ENCODE results near the gene OSBPL10. TPM values are rescaled to one million over a fixed set of nuclear protein-coding genes. Genes with fewer than 3 reads are reported as not detected.

Gene OSBPL10
- polyA plus RNA-seq, 10 donors: 8.2 to 14.1 (median 9.7) TPM

DNA sequence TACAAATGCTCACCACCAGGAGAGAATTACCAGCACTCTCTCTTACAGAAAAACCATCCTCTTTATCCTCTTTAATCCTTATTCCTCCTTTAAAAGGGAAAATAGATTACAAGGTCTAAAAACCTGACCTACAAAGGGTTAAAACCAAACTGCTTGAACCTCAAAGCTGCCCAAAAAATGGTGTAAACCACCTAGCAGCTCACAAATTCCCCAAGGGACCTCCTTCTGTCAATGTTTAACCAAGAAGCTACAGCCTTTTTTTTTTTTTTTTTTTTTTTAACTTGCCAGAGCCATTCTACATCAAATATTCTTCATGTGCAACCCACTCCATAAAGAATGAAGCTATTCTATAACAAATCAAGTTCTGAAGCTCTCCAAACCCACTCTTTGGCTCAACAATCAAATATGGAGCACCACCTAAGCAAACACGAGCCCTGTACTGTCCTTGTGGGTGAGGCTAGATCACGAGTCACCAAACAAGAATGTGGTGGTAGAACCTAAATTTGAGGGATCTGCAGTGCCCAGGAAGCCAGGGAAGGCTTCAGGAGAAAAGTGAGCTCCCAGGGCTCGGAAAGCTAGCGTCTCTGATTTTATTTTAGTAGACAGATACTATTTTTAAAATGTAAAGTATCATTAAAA, 20.1 kb downstream of the OSBPL10 start:
- no peak for DNase-seq

DNA sequence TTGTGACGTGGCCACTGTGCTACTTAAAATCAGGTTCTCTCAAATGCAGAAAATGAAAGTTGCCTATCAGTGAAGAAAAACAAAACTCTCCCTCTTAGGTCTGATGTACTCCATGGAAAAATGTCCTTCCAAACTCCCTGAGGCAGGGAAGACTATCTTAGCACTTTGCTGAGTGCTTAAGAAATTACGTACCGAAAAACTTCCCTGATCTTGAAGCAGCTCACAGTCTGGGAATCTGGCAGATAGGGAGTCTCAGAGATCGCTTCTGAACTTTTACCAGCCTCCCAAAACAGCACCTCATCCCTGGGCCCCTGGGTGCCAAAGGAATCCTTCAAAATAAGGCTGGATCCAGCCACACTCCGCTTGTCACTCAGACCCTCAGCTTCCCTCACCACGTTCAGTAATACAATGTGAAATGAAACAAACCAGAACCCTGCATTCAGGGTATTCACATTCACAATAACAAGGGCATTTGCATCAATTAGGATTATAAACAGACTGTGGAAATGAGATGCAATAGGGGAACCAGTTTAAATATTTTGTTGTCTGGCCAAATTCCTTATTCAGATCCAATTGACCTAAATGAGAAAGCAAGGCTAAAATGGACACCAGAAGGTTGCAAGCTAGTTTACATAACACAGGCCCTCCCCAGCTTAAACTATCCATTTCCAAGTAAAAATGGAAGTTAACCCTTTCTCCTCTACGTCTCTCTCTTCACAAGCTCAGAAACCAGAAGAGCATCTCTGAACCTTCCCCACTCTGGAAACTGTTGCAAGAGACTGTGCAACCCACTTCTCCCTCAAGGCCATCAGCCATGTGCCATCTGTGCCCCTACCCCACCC, 20.9 kb downstream of the OSBPL10 start:
- DNase-seq: peak in 1 of 3 donors; percentile 78

DNA sequence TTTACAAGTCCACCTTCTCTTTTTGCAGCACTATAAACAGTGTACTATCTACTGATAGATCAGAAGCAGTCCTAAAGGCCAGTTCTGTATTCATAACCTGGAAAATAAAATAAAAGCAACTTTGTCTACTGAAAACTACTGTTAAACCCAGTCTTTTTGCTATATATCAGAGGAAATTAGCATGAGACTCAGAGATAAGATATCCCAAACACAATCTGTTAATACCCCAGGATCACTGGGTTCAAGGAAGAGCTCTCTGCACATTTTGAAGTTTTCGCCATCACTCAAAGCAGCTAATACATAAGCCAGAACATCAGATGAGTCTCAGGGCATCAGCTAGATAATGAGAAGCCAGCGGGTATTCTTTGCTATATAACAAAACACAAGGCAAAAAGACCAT, 21.8 kb downstream of the OSBPL10 start:
- no peak for DNase-seq

DNA sequence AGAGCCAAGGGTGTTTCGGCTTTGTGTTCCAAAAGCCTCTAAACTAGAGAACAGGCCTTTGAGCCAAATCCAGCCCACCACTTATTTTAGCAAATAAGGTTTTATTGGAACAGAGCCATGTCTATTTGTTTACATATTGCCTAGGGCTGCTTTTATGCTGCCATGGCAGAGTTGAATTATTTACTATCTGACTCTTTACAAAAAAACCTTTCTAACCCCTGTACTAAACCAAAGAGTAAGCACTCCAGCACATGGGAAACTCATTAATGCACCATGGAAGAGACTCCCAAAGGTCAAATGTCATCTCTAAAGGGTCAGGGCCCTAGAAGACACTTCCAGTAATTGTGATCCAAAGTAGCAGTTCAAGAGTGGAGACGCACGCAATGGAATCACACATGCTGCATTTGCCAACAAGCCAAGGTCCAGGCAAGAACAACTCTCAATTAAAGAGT, 22.3 kb downstream of the OSBPL10 start:
- peak in 1 of 3 donors; percentile 81 for DNase-seq

DNA sequence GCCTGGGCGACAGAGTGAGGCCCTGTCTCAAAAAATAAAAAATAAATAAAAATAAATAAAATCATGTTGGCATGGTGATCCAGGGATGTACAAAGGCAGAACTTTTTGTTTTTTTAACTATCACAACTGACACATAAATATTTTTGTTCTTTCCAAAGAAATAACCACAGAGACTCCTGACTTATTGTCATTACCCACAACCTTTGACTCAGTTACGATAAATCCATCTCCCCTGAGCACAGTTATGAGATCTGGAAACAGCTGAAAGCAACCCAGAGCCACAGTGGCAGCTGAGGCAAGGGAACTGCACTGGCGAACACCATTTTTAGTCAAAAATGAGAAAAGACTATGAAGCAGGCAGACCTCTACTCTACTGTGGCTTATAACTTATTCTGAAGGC, 24.0 kb downstream of the OSBPL10 start:
- DNase-seq: no peak

DNA sequence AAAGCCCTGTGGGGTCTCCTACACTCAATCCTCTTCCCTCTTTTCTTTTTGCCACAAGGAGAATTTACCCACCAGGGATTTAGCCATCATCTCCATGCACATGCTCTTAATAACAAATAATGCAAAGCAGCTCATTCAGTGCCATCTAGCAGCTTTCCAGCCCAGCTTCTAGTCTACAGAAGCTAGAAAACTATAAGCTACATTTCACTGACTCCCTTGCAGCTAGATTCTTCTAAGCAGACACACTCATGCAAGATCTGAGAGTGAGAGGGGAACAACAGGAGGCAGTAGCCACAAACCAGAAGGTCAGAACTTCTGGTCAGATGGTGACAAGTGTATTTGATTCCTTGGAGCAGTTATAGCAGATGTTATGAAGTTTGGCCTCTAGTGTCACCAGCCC, 25.5 kb downstream of the OSBPL10 start:
- DNase-seq: no peak

DNA sequence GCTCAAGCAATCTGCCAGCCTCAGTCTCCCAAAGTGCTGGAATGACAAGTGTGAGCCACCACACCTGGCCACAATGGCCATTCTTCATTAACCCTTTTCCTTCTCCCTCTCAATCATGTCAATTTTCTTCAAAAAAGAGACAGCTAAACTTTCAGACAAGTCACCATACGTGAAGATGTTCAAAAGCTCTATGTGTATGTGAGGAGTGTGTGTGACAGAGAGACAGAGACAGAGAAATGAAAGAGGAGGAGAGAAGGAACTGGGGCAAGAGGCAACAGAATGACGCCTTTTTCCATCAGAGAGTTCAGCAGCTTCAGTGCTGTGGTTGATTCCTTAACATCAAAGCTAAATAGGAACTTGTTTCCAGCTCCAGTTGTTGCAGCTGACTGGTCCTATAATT, 27.4 kb downstream of the OSBPL10 start:
- DNase-seq: no peak

DNA sequence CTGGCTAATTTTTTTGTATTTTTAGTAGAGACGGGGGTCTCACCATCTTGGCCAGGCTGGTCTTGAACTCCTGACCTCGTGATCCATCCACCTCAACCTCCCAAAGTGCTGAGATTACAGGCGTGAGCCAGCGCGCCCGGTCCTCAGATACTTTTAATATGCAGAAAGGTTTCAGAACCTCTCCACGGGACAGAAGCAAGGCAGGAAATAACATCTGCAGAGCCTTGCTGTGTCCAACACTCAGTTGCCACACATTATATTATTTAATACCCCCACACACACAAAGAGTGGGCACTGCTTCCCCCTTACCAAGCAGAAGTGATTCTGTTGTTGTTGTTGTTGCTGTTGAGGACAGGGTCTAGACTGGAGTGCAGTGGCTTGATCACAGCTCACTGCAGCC, 28.0 kb downstream of the OSBPL10 start:
- DNase-seq: no peak

DNA sequence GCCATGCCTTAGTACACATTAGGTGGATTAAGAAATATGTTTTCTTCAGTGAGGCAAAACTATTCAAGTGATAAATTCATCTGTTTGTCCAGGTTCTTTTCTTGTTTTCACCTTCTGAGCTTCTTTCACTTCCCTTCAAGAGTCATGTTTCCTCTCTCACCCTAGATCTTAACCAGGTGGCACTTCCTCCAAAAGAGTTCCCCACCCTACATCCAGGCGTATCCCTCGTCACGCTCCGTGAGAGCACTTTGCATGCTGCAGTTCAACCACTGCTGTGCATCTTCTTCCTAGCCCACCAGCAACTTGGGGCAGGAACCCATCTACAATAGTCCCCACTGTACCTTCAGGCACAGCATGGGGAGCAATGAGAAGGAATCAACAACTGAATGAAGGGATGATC, 28.9 kb downstream of the OSBPL10 start:
- no peak for DNase-seq

DNA sequence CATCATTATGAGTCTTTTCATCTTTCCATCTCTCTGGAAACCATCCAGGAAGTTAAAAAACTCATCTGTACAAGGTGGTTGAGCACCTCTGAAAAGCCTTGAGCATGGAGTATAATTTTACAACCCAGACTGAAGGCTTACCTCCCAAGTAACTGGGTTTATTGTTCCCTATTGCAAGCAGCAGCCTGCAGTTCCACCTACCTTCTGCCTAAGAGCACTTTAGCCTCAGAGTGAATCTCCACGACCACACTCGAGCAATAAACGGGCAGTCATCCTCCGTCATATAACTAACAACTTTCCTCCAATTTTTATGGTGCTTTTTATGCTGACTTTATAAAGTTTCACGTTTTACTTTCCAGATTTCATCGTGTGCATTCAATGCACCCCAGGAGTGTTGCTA, 32.8 kb downstream of the OSBPL10 start:
- peak in 1 of 3 donors; percentile 45 for DNase-seq

DNA sequence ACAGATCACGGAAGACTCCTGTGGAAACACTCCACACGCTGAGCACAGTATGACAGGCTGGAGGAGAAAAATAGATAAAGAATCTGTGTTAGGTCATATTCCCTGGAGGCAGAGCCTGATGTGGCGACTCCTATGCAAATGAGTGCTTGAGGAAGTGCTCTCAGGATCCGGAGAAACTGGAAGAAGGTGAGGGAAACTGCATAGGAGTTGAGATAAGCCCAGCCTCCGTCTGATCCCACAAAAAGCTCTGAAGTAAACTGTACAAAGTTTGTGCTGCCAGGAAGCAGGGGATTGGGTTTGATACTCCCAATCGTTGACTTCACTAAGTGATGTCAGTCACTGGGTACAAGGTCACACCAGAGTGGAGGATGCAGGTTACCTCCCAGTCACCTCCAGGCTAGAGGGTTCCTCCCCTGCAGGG, 33.4 kb downstream of the OSBPL10 start:
- no peak for DNase-seq

DNA sequence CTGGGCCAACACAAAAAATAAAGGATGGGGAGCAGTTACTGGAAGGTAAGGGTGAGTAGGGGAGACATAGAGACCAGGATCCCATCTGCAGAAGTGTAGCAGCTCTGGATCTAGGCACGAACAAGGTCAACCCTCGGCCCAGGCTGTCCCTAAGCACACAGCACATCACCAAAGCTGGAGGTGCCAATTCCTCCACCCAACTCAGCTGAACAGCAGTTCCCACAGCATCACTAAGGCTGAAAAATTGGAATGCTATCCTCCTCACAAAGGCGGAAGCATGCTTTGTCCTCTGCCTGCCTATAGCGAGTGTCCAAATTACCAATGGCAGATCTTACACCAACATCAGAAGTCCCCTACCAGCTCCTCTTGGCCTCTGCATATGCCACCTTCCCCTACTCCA, 33.9 kb downstream of the OSBPL10 start:
- DNase-seq: peak in 1 of 3 donors; percentile 36

DNA sequence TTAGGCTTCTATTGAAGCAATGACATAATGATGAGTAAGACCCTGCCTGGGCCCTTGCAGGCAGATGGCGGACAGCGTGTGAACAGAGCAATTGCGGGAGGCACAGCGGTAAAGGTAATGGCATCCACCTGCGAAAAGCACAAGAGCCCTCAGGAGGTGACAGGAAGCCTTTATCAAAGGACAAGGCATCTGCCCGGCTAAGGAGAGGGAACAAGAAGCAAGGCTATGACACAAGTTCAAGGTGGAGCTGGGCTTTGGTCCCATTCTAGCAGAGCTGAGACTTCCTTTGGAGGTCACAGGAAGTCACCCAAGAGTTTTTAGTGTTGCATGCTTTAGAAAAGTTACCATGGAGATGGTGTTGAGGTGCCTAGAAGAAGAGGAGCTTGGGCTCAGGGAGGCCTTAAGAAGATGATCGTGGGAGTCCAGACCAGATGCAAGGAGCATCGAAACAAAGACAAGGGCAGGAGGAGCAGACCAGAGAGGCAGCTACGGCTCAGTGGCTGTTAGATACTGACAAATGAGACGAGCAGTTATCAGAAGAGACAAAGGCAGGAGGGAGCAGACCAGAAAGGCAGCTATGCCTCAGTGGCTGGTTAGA, 34.5 kb downstream of the OSBPL10 start:
- peak in 2 of 3 donors; percentile 46 to 73 for DNase-seq

DNA sequence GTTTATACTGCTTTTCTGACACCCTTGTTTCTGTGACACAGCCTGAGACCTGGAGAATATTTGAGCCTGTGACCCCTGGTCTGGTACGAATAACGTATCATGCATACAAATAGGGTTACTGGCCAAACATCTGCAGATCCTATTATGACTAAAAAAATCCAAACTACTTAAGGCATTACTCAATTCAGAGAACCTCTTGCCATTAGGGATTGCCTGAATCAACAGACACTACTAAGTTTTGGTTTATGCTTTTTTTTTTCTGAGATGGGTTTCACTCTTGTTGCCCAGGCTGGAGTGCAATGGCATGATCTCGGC, 35.4 kb downstream of the OSBPL10 start:
- DNase-seq: peak; percentile 69 to 89 (median 75)

DNA sequence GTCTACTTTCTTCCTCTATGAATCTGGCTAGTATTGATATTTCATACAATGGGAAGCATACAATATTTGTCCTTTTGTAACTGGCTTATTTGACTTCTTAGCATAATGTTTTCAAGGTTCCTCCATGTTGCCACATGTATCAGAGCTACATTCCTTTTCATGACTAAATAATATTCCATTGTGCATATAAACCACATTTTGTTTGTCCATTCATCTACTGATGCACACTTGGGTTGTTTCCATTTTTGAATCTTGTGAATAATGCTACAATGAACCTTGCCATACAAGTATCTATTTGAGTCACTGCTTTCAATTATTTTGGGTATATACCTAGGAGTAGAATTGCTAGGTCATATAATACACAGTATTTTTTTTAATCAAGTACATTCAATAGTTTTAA, 38.0 kb downstream of the OSBPL10 start:
- no peak for DNase-seq

DNA sequence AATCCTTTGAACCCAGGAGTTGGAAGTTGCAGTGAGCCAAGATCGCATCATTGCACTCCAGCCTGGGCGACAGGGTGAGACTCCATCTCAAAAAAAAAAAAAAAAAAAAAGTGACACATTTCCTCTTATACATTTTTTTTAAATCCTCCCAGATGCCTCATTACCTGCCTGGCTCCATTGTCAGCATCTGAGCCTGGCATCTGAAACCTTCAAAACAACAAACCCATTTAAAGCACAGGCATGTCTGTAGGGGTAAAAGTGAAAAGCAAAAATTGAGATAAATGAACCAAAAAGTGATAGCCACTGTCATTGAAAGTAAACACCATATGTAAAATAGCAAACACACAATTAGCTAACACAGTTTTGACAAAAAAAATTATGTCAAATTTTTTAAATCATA, 38.6 kb downstream of the OSBPL10 start:
- DNase-seq: no peak

DNA sequence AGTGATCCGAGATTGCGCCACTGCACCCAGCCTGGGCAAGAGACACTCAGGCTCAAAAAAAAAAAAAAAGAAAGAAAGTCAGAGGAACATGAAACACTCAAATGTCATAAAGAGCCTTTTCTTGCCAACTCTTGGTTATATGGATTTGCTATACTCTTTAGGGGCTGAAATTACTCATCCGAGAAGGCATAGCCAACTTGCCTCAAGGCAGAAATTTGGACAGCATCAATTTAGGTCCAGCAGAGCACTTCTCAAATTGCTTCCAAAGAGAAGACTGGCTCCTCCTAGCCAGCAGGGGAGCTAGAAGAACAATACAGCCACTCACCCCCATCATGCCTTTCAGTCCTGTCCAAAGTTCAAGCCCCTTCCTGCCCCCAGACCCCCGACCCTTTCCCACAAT, 43.8 kb downstream of the OSBPL10 start:
- DNase-seq: no peak

DNA sequence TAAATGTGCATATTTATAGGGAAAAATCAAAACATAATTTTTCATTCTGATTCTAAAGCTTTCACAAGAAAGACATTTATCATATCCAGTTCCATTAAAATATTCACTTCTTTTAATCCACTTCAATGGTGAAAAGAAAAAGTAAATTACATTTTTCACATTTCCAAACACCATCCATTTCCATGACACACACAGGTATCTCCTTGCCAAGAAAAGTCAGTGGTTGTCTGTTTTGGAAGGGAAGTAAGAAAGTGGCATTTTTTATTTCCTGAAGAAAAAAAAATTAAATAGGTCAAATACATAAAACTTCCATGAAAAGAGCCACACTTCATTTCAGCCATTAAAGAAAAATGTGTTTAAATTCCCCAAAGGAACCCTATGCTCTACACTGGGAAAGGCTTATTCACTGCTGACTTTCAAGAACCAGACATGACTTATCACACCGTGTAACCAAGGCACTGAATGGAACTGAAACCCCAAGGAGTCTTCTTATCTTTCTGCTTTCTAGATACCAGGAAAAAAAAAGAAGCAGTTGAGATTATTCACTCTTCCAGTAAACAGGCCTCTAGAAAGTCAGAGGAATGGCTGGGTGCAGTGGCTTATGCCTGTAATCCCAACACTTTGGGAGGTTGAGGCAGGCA, 44.5 kb downstream of the OSBPL10 start:
- peak in 1 of 3 donors; percentile 44 for DNase-seq

DNA sequence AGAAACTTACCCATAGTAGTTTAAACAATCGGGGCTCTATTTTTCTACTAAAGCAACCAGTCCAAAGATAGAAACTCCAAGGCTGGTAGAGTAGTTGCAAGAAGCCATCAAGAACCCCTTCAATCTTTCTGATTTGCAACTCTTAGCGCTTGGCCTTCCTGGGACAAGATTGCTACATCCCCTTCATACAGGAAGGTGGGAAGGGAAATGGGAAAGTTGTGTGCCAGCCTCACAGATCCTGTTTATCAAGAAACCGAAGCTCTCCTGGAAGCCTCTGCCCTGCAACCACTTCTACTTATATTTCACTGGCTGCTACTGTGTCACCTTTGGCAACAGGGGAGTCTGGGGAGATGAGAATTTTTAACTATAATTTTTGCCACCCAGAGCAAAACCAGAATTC, 46.2 kb downstream of the OSBPL10 start:
- no peak for DNase-seq

DNA sequence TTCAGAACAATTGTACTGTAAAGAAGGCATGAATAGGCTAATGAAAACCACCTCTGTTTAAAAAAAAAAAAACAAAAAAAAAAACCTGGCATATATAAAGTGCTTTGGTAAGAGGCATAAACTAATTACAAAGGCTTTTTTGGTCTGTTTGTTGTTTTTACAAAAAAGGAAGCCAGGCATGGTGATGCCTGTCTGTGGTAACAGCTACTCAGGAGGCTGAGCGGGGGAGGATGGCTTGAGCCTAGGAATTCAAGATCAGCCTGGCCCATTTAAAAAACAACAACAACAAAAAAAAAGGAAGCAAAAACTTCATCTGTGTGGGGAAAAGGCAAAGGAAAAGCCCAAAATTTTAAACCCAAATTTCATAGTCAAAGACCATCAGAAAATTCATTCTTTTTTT, 47.0 kb downstream of the OSBPL10 start:
- no peak for DNase-seq

DNA sequence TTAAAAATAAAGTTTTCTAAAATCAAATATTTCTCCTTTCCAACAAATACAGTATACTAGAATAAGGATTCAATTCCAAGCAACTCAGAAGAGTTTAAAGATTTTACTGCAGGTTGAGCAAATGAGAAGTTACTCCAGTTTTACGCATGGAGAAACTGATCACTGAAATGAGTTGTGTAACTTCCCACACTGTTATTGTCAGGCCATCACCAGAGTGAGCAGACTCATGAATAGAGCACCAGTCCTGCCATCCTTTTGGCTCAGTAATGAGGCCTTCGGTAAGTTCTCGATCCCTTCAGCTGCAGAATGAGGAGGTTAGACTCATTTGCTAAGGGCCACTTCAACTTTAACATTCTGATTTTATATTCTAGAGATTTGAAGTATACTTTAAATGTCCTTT, 48.1 kb downstream of the OSBPL10 start:
- no peak for DNase-seq

DNA sequence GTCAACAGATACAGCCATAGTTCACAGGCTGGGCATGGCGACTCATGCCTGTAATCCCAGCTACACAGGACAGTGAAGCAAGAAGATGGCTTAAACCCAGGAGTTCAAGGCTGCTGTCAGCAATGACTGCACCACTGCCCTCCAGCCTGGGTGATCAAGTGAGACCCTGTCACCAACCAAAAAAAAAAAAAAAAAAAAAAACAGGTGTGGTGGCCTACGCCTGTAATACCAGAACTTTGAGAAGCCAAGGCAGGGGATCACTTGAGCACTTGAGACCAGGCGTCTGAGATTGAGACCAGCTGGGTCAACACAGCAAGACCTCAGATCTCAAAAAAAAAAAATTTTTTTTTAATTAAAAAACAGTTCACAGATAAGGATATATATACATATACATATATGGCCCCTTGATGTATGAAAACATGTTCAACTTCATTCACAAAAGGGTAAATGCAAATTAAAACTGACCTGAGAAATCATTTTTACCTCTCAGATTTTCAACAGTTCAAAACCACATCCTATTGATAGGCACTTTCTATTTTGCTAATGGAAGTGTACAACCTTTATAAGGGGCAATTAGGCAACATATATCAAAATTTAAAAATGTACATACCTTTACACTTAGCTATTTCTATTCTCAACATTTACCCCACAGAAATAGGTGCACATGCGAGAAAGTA, 51.1 kb downstream of the OSBPL10 start:
- no peak for DNase-seq

Data from muscle of back (tissue), 11 donors.